ENCODE data around the gene LRRC41.

The LRRC41 gene

GRCh38 chr1:46303038-46303871 lies at the start of gene LRRC41, which contains the start of gene UQCRH:
Gene LRRC41, minus strand, starts transcription at chr1:46303616. Its CDS starts 294 bp downstream, at chr1:46303322.
Gene UQCRH, plus strand, starts transcription at chr1:46303698. Its CDS starts 69 bp downstream, at chr1:46303767.
- peak within 1 kb of the TSS; percentile 95 for H3K9ac ChIP-seq (ENCODE audit: low read length)
- H3K4me2 ChIP-seq (ENCODE audit: low read depth, low read length): peak within 1 kb of the TSS; percentile 88
- H3F3A ChIP-seq (ENCODE audit: insufficient read depth, low read length): peaks cover 12% of the 10 kb centered on the region
- H3K9me2 ChIP-seq (replicated peaks; ENCODE audit: insufficient read depth, low read length): no peaks in the 10 kb centered on the region
- TF ChIP-seq EZH2 (optimal IDR thresholded peaks at IDR 0.05; ENCODE audit: low read depth, low read length) (no peak), CTCF (IDR thresholded peaks at IDR 0.05; ENCODE audit: low read length) (no peak), EZH2phosphoT487 (IDR thresholded peaks at IDR 0.05; ENCODE audit: low read length) (no peak)
- peak; percentile 97 for DNase-seq
- no peaks in the 10 kb centered on the region for H3K27me3 ChIP-seq (replicated peaks; ENCODE audit: insufficient read depth, low read length)
- peaks cover 95% of the 10 kb centered on the region for H3K79me2 ChIP-seq (ENCODE audit: low read length)
- peak within 1 kb of the TSS; percentile 74 for H3K27ac ChIP-seq (ENCODE audit: low read length)
- H2AFZ ChIP-seq (ENCODE audit: low read length): peak within 1 kb of the TSS; percentile 88
- H3K36me3 ChIP-seq (replicated peaks; ENCODE audit: insufficient read depth, low read length): no peaks in the 10 kb centered on the region
- H3K4me3 ChIP-seq (ENCODE audit: low read length): peak within 1 kb of the TSS; percentile 81
- no peaks in the 10 kb centered on the region for H3K4me1 ChIP-seq (ENCODE audit: low read length)
- no peaks in the 10 kb centered on the region for H3K9me3 ChIP-seq (replicated peaks; ENCODE audit: insufficient read depth, low read length)
- peaks cover 20% of the 10 kb centered on the region for H4K20me1 ChIP-seq (ENCODE audit: insufficient read depth, low read length)

- Histone ChIP-seq H4K20me1 (ENCODE audit: insufficient read depth, low read length) (no peaks in the 10 kb centered on the region), H3K9ac (ENCODE audit: low read length) (no peak overlapping the region), H3K9me3 (replicated peaks; ENCODE audit: insufficient read depth, low read length) (no peaks in the 10 kb centered on the region), H3F3A (ENCODE audit: insufficient read depth, low read length) (peaks cover 5% of the 10 kb centered on the region; the same call in 1 of the 2 replicates), H3K4me1 (ENCODE audit: low read length) (no peaks in the 10 kb centered on the region), H3K4me3 (ENCODE audit: low read length) (no peak overlapping the region), H3K4me2 (ENCODE audit: low read depth, low read length) (no peak overlapping the region), H3K27ac (ENCODE audit: low read length) (no peak overlapping the region), H3K36me3 (replicated peaks; ENCODE audit: insufficient read depth, low read length) (peaks cover 3% of the 10 kb centered on the region), H3K79me2 (ENCODE audit: low read length) (peaks cover 15% of the 10 kb centered on the region), H3K9me2 (replicated peaks; ENCODE audit: insufficient read depth, low read length) (no peaks in the 10 kb centered on the region), H2AFZ (ENCODE audit: low read length) (no peak overlapping the region), H3K27me3 (replicated peaks; ENCODE audit: insufficient read depth, low read length) (no peaks in the 10 kb centered on the region)
- TF ChIP-seq CTCF (IDR thresholded peaks at IDR 0.05; ENCODE audit: low read length) (no peak), EZH2 (optimal IDR thresholded peaks at IDR 0.05; ENCODE audit: low read depth, low read length) (no peak), EZH2phosphoT487 (IDR thresholded peaks at IDR 0.05; ENCODE audit: low read length) (no peak)
- no peak for DNase-seq
Measured at GRCh38 chr1:46352363-46352762, 48.9 kb upstream of the LRRC41 start.

GRCh38 chr1:46345281-46345680 lies 41.9 kb upstream of the LRRC41 start:
- H3K9me2 ChIP-seq (replicated peaks; ENCODE audit: insufficient read depth, low read length): no peaks in the 10 kb centered on the region
- no peaks in the 10 kb centered on the region for H4K20me1 ChIP-seq (ENCODE audit: insufficient read depth, low read length)
- no peak overlapping the region for H2AFZ ChIP-seq (ENCODE audit: low read length)
- DNase-seq: no peak
- no peak overlapping the region for H3K4me3 ChIP-seq (ENCODE audit: low read length)
- H3K9me3 ChIP-seq (replicated peaks; ENCODE audit: insufficient read depth, low read length): no peaks in the 10 kb centered on the region
- H3K27ac ChIP-seq (ENCODE audit: low read length): no peak overlapping the region
- H3K27me3 ChIP-seq (replicated peaks; ENCODE audit: insufficient read depth, low read length): no peaks in the 10 kb centered on the region
- no peak overlapping the region for H3K4me2 ChIP-seq (ENCODE audit: low read depth, low read length)
- peaks cover 6% of the 10 kb centered on the region for H3K36me3 ChIP-seq (replicated peaks; ENCODE audit: insufficient read depth, low read length)
- H3K79me2 ChIP-seq (ENCODE audit: low read length): peaks cover 49% of the 10 kb centered on the region
- TF ChIP-seq EZH2 (optimal IDR thresholded peaks at IDR 0.05; ENCODE audit: low read depth, low read length) (no peak), CTCF (IDR thresholded peaks at IDR 0.05; ENCODE audit: low read length) (no peak), EZH2phosphoT487 (IDR thresholded peaks at IDR 0.05; ENCODE audit: low read length) (no peak)
- H3F3A ChIP-seq (ENCODE audit: insufficient read depth, low read length): peaks cover 20% of the 10 kb centered on the region; the same call in 1 of the 2 replicates
- peaks cover 9% of the 10 kb centered on the region for H3K4me1 ChIP-seq (ENCODE audit: low read length)
- H3K9ac ChIP-seq (ENCODE audit: low read length): 0 out of 2 replicates have a peak overlapping the region, but pooled peaks have one; percentile 2
